T-helper 22 cell (primary cell): ENCODE measurements around the gene GRID1.

ENCODE experiments used
- DNase-seq: peaks from one replicate; pipeline ENCODE4 v3.0.0-alpha.2; 2020; ENCODE audit warnings: low read depth

Gene GRID1

DNA sequence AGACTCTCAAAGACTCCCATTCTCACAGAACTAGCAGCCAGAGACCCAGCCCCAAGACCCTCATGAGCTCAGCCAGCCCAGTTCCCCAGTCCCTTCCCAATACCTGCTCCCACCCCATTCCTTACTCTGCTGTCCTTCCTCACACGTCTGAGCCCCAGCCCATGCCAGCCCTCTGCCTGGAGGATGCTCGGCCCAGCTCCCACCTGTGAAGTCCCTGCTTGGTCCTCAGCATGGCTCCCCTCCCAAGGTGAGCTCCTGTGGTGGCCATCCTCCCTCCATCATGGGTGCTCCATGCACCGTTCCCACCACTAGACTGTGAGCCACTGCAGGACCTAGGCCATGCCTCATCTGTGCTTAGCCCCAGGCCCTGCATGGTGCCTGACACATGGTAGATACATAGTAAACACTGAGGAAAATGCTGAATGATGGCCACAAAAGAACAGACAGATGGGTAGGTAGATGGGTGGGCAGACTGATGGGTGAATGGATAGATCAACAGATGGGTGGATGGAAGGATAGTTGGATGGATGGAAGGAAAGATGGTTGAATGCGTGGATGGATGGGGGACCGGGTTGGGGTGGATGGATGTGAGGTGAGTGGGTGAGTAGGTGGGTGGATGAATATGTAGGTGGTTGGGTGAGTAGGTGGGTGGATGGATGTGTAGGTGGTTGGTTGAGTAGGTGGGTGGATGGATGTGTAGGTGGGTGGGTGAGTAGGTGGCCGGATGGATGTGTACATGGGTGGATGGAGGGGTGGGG is 138.9 kb downstream of the GRID1 start:
- no peak for DNase-seq

DNA sequence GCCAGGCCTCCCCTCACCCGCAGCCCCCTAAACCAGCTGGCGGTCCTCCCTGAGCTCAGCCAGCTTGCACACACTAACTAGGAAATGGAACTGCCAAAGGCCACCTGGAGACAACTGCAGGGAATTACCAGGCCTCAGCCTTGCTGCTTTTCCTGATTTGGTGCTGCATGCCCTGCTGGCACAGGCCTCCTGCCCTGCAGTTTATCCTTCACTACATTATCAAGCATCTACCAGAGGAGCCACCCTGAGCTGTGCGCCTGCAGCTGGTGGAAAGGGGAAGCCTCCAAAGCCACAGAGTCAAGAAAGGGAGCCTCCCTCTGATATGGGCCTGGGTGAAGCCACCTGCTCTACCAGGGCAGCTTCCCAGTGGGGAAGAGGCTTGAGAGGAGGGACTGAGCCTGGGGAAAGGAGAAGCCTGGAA is 139.8 kb downstream of the GRID1 start:
- no peak for DNase-seq

DNA sequence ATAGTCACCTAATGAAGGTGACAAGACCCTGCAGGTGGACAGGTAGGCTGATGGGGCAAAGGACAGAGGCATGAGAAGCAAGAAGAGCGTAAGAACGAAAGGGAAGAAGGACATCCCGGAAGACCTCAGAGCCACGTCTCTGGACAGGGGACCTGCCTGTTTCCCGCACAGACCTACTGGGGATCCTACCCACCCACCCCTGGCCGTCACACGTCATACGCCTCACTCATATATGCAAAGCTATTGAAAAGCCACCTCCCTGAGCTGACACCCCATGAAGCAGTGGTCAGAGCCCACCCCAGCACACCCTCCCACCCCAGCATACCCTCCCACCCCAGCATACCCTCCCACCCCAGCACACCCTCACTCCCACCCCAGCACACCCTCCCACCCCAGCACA is 140.6 kb downstream of the GRID1 start:
- no peak for DNase-seq

DNA sequence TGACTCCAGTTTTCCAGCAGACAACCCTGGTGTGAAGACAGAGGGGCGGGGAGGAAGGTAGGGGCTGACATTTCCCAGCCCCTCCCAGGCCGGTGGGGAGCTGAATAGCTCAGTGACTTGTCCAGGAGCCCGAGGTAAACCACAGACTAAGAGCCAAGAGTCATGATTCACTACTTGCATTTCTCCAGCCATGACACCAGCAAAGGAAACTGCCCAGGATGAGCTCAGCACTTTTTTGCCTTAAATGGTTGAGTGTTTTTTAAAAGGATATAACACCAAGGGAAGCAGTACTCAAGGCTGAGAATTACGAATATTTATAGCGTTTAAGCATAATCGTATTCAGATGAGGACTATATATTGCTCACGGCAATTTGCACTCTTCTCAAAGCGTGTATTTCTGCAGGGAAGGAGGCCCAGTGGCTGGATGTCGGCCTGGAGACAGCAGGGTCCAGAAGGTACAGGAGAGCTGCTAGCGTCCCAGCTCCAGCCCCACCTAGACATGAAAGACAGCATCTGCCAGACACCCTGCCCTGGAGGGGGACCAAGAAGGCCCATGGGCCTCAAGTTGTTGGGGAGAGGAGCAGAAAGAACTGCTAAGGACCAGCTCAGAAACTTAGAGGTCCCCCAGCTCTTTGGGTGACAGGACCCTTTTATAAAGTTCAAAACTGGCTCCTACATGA is 141.4 kb downstream of the GRID1 start:
- no peak for DNase-seq

DNA sequence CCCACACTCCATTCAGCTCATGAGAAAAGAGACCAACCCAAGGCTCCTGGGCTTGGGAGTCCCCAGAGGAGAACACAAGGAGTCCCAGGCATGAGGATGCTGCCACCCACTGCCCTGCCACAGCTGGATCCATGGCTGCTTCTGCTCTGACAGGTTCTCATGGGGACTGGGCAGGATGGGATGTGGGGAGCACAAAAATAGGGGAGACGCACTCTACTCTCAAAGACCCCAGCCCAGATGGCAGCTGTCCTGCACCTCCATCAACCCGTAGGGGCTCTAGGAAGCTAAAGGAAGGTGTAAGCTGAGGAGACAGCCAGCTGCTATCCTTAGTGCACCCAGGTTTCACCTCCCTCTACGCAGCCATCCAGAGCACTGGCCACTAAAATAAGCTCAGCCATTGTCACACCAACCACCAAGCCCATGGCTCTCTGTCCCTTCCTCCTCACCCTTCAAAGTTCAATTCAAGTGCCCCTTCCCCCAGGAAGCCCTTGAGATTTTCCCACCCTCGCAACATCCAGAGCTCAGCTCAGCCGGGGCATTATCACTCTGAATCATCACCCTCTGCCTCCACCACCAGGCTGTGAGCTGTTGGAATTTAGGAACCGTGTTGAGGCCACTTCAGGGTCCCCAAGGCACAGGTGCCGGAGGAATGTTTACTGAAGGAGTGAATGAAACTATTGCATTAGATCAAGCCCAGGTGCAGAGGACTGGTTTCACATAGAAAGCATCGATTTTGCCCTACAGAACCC is 142.1 kb downstream of the GRID1 start:
- DNase-seq: no peak

DNA sequence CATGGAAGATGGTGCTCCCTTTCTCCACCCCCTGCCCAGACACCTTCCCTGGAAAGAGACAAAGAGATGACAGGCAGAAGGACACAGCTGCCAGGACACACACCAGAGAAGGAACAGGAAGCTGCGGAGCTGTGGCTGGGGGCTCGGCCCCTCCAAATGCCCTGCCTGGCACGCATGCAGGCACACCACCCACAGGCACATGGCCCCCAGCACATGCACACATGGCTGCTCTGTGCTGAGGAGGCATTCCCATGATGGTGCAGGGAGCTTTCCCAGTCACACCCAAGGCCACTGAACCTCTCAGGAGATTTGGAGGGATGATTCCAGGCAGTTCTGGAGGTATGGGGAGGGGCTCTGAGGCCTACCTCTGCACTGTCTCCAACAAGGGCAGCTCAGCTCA is 143.3 kb downstream of the GRID1 start:
- DNase-seq: no peak

DNA sequence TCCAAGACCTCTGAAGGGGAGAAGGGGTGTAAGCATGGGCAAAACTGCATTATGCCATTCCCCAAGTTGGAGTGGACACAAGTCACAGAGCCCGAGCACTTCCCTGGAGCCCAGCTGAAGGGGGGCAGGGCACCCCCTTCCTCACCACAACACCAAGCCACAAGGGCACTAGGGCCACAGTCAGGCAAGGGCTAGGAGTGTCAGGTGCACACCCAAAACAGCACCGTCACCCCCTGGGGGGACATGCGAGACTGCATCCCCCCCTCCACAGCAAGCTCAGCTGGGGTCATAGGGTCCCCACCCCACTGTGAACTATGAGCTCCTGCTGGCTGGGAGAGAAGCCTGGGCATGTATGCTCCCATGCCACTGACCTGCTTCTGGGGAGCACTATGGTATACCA is 143.9 kb downstream of the GRID1 start:
- no peak for DNase-seq

DNA sequence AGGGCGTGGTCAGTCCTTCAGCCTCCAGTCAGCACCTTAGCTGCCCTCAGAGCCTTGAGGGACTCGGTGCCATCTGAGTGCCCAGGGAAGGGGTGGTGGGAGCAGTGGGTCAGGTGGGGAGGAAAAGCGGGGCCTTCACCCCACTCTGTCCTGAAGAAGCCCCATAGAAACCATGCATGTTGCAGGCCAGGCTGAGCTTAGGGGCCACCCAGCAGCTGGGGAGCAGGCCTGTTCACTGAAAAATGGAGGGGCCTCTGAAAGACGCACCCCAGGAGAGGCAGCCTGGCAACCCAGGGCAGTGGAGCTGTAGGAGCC is 144.3 kb downstream of the GRID1 start:
- DNase-seq: no peak

DNA sequence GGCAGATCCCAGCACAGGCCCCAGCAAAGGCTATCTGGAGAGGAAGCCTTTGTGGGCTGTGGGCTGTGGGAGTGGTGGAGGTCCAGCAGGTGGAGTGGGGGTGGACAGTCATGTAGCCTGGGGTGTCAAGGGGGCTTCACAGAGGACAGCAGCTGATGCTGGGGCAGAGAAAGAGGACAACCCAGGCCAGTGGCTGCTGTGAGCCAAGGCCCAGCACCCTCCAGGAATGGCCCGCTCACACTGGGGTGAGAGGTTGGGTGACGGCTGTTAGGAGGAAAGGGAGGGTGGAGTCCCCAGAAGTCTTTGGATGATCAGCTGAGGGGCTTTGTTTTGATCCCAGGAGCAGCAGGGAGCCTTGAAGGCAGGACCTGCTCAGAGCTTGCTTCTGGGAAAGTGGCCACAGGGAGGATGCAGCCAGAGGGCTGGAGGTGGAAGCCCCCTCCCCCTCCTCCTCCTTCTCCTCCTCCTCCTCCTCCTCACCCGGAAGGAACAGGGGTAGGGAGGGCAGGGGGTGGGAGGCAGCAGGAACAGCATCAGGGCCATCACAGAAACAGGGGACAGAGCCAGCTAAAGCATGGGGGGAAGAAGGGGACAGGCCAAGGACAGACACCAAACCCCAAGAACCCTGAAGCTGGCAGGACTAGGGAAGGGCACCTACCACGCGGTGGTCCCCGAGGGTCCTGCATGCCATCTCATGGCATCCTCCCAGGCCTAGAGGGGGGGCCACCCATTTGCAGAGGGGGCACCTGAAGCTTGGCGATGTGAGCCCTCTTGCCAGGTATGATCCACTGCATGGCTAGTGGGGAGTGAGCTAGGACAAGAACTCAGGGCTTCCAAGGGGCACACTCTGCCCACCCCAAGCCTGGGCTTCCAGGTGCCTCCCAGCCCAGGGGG is 144.9 kb downstream of the GRID1 start:
- DNase-seq: no peak

DNA sequence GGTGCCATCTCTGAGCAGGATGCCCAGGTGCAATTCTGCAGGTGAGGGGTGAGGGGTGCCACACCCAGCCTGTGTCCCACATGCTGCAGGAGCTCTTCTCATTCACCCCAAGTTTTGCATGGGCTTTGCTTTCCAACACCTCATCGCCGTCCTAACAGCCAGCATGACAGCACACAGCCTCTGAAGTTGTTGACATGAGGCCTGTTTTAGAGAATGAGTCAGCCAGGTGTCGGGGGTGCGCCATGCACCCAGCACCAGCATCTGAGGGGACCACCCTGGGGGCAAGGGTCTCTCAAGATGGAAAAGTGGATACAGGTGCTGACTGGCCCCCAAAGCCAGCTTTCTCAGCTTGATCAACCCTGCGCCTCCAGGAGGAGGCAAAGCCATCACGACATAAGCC is 146.0 kb downstream of the GRID1 start:
- DNase-seq: no peak

DNA sequence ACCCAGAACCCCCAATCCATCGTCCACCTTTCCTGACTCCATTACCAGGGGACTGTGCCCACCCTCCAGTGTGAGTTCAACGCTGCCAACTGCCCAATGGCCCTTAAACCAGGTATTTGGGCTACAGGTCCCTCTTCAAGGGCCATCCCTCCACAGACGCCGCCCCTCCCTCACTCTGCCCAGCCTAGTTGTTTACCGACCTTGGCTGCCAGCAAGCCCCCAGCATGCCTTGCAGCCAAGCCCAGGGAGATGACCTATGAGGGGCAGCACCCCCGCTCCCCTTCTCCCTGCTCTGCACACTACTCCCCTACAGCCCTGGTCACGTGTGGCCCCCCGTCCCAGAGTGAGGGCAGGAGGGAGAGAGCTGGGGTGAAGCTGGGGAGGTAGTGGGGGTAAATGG is 147.3 kb downstream of the GRID1 start:
- DNase-seq: no peak

DNA sequence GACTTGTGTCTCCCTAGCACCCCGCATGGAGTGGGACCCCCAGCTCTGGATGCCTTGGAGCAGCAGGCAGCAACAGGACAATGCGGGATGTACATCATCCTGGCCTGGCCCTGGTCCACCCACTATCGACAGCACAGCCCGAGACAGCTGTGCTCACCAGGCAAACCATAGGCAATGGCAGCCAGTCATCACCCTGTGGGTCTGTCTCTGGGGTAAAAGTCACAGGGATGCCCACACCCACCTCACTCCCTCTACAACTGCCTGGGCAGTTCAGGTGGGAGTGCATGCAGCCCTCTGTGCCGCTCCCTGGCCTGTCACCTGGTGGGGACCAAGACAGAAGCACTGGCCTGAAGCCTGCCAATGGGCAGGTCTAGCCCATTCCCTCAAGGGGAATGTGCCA is 147.8 kb downstream of the GRID1 start:
- DNase-seq: no peak

DNA sequence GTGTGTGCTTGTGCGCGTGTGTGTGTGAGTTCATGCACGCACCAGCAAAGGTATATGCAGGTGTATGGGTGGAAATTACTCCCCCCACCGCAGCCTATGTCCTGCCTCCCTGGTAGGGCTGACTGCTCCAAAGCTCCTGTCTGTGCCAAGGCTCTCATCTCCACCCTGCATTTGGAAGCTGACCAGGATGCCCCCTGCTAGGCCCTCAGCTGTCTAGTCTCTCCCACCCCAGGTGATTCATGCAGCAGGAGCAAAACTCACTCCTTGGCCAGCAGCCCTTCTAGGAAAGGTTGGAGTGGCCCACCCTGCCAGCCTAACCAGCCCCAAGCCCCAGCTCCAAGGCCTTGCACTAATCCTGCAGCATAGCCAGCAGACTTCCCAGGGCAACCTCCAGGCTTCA is 148.4 kb downstream of the GRID1 start:
- DNase-seq: no peak

DNA sequence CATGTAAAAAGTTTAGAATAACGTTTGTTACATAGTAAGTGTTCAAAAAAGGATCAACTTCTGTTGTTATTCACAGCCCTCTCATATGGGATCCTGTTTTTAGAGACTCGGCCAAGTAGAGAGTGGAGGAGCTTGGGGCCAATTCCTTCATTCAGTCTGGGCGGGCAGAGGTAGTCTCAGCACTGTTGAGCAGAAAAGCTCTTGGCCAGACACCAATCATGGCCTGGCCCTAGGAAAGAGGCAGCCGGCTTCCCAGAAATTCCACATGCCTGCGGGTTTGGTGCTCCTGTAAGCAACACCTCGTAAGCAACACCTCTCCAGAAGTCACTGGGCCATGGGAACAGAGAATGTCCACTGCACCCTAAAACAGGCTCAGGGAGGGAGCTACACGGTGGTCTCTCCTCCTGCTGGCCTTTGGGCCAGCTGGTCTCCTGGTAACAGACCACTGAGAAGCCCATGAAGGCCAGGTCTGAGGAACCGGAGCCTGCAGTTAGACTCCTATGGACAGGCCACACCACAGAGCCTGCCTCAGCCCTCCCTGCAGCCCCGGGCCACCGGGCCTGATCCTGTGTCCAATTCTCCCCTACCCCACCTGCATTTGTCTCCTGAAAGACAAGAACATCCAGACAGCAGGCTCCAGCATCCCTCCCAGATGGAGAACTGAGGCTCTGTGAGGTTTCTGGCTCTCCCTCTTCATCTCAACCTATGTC is 149.1 kb downstream of the GRID1 start:
- DNase-seq: no peak

DNA sequence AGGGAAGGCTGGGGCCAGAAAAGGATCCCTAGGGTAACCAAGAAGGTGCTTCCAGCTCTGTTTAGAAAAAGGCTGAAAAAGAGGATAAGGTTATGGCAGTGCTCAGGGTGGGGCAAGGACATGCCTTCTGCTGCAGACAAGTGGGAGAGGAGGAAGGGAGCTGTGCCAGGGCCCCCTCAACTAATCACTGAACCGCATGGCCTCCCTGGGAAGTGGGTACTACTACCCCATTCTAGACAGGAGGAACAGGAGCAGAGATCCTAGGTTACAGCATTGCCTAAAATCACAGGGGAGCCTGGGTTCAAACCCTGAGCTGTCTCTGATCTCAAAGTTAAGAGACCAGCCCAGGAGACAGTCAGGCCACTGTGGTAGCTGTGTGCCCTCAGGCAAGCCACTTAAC is 149.7 kb downstream of the GRID1 start:
- no peak for DNase-seq

DNA sequence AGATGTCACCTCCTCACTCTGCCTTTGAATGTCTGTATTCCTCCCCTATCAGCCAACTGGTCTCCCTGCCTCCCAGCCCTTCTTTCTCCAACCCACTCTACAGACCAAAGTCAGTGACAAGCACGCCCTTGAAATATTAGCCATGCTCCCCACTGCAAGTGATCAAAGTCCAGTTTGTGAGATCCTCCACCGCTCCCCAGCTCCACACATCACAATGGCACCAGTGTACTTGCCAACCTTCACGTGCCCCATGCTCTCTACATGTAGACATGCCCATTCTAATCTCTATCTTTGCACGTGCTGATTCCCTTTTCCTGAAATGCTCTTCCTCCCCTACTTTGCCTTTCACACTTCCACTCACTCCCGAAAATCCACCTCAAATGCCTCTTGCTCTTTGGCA is 150.9 kb downstream of the GRID1 start:
- DNase-seq: no peak

DNA sequence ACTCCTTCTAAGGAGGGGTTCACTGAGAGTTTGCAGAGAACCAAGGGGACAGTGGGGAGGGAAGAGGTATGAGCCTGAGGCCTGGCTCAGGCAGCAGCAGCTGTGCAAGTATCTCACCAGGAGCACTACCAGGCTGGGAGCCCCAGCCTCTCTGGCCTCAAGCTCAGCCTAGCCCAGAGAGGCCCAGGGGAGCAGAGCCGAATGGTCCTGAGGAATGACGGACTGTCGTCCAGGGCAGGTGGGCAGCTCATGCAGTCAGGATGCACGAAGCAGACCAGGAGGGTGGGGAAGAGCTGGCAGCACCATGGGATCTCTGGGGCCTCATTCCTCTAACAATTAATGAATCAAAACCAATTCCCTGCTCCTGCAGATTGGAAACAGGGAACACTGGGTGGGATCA is 151.5 kb downstream of the GRID1 start:
- no peak for DNase-seq

DNA sequence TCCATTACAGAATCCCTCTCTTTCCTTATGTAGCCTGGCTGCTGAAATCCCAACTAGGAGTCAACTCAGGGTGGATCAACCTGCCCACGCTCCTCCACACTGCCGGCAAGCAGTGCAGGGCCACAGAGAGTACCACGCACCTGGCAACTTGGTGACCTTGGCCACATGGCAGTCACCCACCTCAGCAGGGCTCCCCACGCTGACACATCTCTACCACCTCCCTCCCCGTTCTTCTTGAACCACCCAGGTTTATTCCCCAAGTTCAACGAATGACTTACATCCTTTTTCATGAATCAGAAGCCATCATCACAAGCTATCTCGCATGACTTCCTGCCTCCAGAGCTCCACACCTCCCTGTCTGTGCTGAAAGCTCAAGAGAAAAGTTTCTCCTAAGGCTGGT is 153.4 kb downstream of the GRID1 start:
- DNase-seq: no peak

DNA sequence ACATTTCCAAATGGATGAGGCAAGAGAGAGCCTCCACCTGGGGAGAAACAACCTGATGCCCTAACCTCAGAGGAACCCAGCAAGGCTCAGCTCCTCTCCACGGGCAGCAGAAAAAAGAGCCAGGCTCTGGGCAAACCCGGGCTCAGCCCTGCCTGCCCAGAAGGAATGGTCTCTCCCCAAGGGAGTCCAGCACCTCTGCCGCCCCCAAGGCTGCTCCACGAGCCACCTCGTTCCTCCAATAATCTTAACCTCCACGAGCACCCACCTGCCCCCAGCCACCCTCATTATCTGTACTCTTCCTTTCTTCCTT is 154.2 kb downstream of the GRID1 start:
- DNase-seq: no peak

DNA sequence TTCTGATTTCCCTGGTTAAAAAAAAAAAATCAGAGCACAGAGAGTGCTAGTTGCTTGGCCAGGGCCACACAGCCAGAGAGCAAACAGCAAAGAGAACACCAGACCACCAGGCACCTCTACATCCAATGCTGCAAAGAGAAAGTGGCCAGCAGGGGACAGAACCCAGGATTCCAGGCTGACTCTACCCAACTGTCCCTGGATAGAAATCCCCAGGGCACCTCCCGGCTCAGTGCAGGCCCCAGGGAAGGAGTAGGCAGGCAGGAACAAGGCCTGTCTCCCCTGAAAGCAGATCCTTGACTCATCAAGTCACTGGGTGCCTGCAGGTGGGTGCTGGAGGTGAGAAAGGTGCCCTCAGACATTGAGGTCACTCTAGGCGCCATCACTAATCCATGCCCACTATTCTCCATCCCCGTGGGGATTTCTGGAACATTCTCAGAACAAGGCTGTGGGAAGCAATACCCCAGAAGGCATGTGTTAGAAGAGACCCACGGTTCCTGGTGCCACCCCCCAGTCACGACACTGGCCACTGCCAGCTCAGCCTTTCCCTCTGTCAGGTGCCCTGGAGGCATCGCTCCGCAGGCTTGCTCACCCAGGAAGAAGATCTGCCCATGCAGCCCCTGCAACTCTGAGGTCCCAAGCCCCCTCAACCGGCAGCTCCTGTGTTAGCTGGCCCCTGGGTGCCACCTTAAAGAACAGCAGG is 154.8 kb downstream of the GRID1 start:
- no peak for DNase-seq

DNA sequence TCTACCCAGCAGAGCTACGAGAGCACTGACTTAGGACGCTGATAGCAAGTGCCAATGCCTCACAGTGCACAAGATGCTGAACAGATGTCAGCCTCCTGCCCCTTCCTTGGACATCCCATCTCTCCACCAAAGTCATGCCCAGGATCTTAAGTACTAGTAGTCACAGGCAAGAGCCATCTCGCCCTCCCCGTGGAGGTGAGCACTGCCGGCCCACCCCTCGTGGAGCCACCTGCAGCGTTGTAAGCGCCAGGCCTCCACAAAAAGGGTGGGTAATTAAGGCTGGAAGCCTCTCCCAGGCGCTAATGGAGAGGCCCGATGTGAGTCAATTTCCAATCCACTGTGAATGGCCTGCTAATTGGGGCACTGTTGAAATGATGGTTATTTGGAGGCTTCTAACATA is 156.2 kb downstream of the GRID1 start:
- no peak for DNase-seq
